ENCODE results near the gene PLK4.
"Not testable (repeated sequence)": the region's sequence is repeated elsewhere in the genome, so short reads cannot be mapped to it uniquely, and the experiment has no call there.

Gene PLK4

GRCh38 chr4:127880763-127881562 lies at the start of gene PLK4:
PLK4 (plus strand) TSS chr4:127880893; CDS start chr4:127881135, 242 bp downstream.
- peak; percentile 99 for DNase-seq (ENCODE audit: low spot score)

GRCh38 chr4:127832585-127832984 lies 48.1 kb upstream of the PLK4 start:
- no peak for DNase-seq (ENCODE audit: low spot score)

- no peak for DNase-seq (ENCODE audit: low spot score)
Measured at GRCh38 chr4:127843704-127844600, 36.7 kb upstream of the PLK4 start.

- no peak for DNase-seq (ENCODE audit: low spot score)
Measured at GRCh38 chr4:127844601-127845116, 36.0 kb upstream of the PLK4 start.

GRCh38 chr4:127846061-127846460 lies 34.6 kb upstream of the PLK4 start:
- no peak for DNase-seq (ENCODE audit: low spot score)

- DNase-seq (ENCODE audit: low spot score): no peak
Measured at GRCh38 chr4:127846765-127847164, 33.9 kb upstream of the PLK4 start.

- DNase-seq (ENCODE audit: low spot score): no peak
Measured at GRCh38 chr4:127849505-127850234, 31.0 kb upstream of the PLK4 start.

GRCh38 chr4:127852661-127853060 lies 28.0 kb upstream of the PLK4 start:
- DNase-seq (ENCODE audit: low spot score): no peak

GRCh38 chr4:127856196-127856812 lies 24.4 kb upstream of the PLK4 start:
- no peak for DNase-seq (ENCODE audit: low spot score)

- DNase-seq (ENCODE audit: low spot score): peak; percentile 82
Measured at GRCh38 chr4:127856813-127857447, 23.8 kb upstream of the PLK4 start.

GRCh38 chr4:127857641-127858040 lies 23.1 kb upstream of the PLK4 start:
- DNase-seq (ENCODE audit: low spot score): no peak

- no peak for DNase-seq (ENCODE audit: low spot score)
Measured at GRCh38 chr4:127868196-127868595, 12.5 kb upstream of the PLK4 start.

- DNase-seq (ENCODE audit: low spot score): no peak
Measured at GRCh38 chr4:127870281-127870680, 10.4 kb upstream of the PLK4 start.

GRCh38 chr4:127870688-127871087 lies 10.0 kb upstream of the PLK4 start:
- DNase-seq (ENCODE audit: low spot score): peak; percentile 70

- DNase-seq (ENCODE audit: low spot score): no peak
Measured at GRCh38 chr4:127875791-127876190, 4.9 kb upstream of the PLK4 start.

GRCh38 chr4:127881563-127881864 lies 821 bp downstream of the PLK4 start:
- DNase-seq (ENCODE audit: low spot score): no peak

- DNase-seq (ENCODE audit: low spot score): no peak
Measured at GRCh38 chr4:127888559-127888958, 7.9 kb downstream of the PLK4 start.

- no peak for DNase-seq (ENCODE audit: low spot score)
Measured at GRCh38 chr4:127889903-127890302, 9.2 kb downstream of the PLK4 start.

GRCh38 chr4:127896069-127896468 lies 15.4 kb downstream of the PLK4 start:
- DNase-seq (ENCODE audit: low spot score): no peak

GRCh38 chr4:127896528-127896927 lies 15.8 kb downstream of the PLK4 start:
- no peak for DNase-seq (ENCODE audit: low spot score)

- DNase-seq (ENCODE audit: low spot score): not testable (repeated sequence)
Measured at GRCh38 chr4:127899682-127900081, 19.0 kb downstream of the PLK4 start.

Measured in AG08395 (cell line).